ENCODE results near the gene UQCC2. TPM values are rescaled to one million over a fixed set of nuclear protein-coding genes. Genes with fewer than 3 reads are reported as not detected.

UQCC2 gene
- polyA plus RNA-seq, 4 donors: 55.9 to 87.9 (median 59.4) TPM

GRCh38 chr6:33726696-33727095 is 15.2 kb upstream of the UQCC2 start:
- DNase-seq (ENCODE audit: low read depth in 4 of 4, low spot score in 2 of 4): no peak

GRCh38 chr6:33725891-33726673 is 14.6 kb upstream of the UQCC2 start:
- DNase-seq (ENCODE audit: low read depth in 4 of 4, low spot score in 2 of 4): no peak

GRCh38 chr6:33725222-33725621 is 13.7 kb upstream of the UQCC2 start:
- no peak for DNase-seq (ENCODE audit: low read depth in 4 of 4, low spot score in 2 of 4)

- no peak for DNase-seq (ENCODE audit: low read depth in 4 of 4, low spot score in 2 of 4)
These were observed 12.9 kb upstream of the UQCC2 start for GRCh38 chr6:33724102-33725023.

GRCh38 chr6:33723371-33724085 is 12.0 kb upstream of the UQCC2 start:
- DNase-seq (ENCODE audit: low read depth in 4 of 4, low spot score in 2 of 4): no peak

GRCh38 chr6:33722103-33722623 is 10.7 kb upstream of the UQCC2 start:
- no peak for DNase-seq (ENCODE audit: low read depth in 4 of 4, low spot score in 2 of 4)

- DNase-seq (ENCODE audit: low read depth in 4 of 4, low spot score in 2 of 4): no peak
These were observed 10.0 kb upstream of the UQCC2 start for GRCh38 chr6:33721508-33721907.

GRCh38 chr6:33720998-33721397 is 9.5 kb upstream of the UQCC2 start:
- DNase-seq (ENCODE audit: low read depth in 4 of 4, low spot score in 2 of 4): no peak

- DNase-seq (ENCODE audit: low read depth in 4 of 4, low spot score in 2 of 4): no peak
These were observed 8.0 kb upstream of the UQCC2 start for GRCh38 chr6:33719326-33719987.

- no peak for DNase-seq (ENCODE audit: low read depth in 4 of 4, low spot score in 2 of 4)
These were observed 7.2 kb upstream of the UQCC2 start for GRCh38 chr6:33718713-33719112.

GRCh38 chr6:33717934-33718455 is 6.5 kb upstream of the UQCC2 start:
- no peak for DNase-seq (ENCODE audit: low read depth in 4 of 4, low spot score in 2 of 4)

- DNase-seq (ENCODE audit: low read depth in 4 of 4, low spot score in 2 of 4): no peak
These were observed 5.6 kb upstream of the UQCC2 start for GRCh38 chr6:33716890-33717632.

GRCh38 chr6:33716379-33716778 is 4.9 kb upstream of the UQCC2 start:
- no peak for DNase-seq (ENCODE audit: low read depth in 4 of 4, low spot score in 2 of 4)

GRCh38 chr6:33714385-33715040 is 3.0 kb upstream of the UQCC2 start:
- no peak for DNase-seq (ENCODE audit: low read depth in 4 of 4, low spot score in 2 of 4)

GRCh38 chr6:33713786-33714185 is 2.3 kb upstream of the UQCC2 start:
- no peak for DNase-seq (ENCODE audit: low read depth in 4 of 4, low spot score in 2 of 4)

- no peak for DNase-seq (ENCODE audit: low read depth in 4 of 4, low spot score in 2 of 4)
These were observed 1.4 kb upstream of the UQCC2 start for GRCh38 chr6:33712914-33713313.

- no peak for DNase-seq (ENCODE audit: low read depth in 4 of 4, low spot score in 2 of 4)
These were observed 991 bp downstream of the UQCC2 start for GRCh38 chr6:33710296-33711121.

Measured in left renal cortex interstitium (tissue), 4 donors.